ENCODE measurements around the gene JUP.
A peak's percentile ranks its signal among the peaks of the same experiment; 100 is the strongest.

Gene JUP

DNA sequence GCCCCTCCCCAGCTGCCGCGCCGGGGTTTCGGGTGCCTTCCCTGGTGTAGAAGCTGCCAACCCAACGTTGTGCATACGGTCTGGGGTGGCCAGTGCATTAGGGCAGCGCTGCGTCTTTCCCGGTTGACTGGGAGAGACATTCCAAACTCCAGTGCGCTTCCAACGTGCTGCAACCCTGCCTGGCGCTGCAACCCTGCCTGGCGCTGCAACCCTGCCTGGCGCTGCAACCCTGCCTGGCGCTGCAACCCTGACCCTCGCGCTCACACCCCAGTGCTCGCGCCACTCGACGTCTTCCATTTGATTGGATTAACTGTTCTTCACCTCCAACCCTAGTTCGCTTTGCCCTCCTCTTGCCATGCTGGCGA lies 51.6 kb downstream of the JUP start:
- TF ChIP-seq, protein P1, sequence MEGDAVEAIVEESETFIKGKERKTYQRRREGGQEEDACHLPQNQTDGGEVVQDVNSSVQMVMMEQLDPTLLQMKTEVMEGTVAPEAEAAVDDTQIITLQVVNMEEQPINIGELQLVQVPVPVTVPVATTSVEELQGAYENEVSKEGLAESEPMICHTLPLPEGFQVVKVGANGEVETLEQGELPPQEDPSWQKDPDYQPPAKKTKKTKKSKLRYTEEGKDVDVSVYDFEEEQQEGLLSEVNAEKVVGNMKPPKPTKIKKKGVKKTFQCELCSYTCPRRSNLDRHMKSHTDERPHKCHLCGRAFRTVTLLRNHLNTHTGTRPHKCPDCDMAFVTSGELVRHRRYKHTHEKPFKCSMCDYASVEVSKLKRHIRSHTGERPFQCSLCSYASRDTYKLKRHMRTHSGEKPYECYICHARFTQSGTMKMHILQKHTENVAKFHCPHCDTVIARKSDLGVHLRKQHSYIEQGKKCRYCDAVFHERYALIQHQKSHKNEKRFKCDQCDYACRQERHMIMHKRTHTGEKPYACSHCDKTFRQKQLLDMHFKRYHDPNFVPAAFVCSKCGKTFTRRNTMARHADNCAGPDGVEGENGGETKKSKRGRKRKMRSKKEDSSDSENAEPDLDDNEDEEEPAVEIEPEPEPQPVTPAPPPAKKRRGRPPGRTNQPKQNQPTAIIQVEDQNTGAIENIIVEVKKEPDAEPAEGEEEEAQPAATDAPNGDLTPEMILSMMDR (conservative IDR thresholded peaks at IDR 0.05; ENCODE audit: low read depth): no peak
- peak overlapping the region; percentile 43 for H3K27ac ChIP-seq
- ChIA-PET POLR2A (ENCODE audit: low non-redundant PET) (interaction anchor here (1.1 kb wide), 1 partner anchor 17 kb away, joined by 7 read pairs; no protein-coding TSS in a partner anchor), CTCF (interaction anchor here (0.7 to 1.3 kb wide), 2 partner anchors 39 to 52 kb away, joined by 4 to 7 read pairs; partner anchors contain the start of gene JUP)
- no peak for DNase-seq (ENCODE audit: low spot score)

DNA sequence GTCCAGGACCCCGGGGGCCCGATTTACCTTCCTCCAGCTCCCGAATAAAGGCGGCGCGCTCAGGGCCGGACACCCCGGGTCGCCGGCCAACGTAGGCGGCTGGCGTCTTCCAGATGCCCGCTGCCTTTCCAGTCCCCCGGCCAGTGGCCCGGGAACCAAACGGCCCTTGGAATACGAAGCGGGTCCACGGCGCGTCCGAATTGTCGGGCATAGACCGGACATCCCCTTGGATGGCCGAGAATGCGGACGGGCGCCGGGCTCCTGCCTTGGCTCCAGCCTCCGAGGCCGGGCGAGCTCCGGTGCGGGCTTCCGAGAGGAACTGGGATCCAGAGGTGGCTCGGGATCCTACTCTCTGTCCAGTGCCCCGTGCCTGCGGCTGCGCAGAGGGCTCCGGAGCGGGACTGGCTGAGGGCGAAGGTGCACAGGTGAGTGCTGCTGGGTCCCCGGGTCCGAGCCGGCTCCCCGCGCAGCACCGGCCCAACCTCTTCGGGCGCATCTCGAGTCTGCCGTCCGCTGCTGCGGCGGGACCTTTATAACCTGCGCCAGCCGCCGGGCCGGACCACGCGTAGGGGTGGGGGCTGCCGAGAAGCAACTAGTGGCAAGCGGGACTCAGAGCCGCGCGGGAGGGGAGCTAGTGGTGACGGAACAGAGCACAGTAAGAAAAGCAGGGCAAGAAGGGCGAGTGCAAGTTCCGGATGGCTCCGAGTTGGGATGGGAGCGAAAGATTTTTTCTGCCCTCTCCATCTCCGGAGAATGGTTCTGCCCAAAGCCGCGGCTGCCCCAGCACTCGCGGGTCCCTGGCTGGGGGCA lies 52.2 kb downstream of the JUP start, which contains the start of gene HAP1:
Gene HAP1, minus strand, starts transcription at position 505 of the 810 bp plus-strand sequence. Its CDS starts 9 bp downstream, at position 496.
- ChIA-PET POLR2A (ENCODE audit: low non-redundant PET) (interaction anchor here (1.0 to 1.1 kb wide), 2 partner anchors 17 to 52 kb away, joined by 3 to 7 read pairs; partner anchors contain the start of gene JUP), CTCF (interaction anchor here (1.3 kb wide), 1 partner anchor 38 kb away, joined by 7 read pairs; no protein-coding TSS in a partner anchor)
- DNase-seq (ENCODE audit: low spot score): peak; percentile 65
- TF ChIP-seq, protein P1 (conservative IDR thresholded peaks at IDR 0.05; ENCODE audit: low read depth): no peak
- peak within 1 kb of the TSS; percentile 43 for H3K27ac ChIP-seq

DNA sequence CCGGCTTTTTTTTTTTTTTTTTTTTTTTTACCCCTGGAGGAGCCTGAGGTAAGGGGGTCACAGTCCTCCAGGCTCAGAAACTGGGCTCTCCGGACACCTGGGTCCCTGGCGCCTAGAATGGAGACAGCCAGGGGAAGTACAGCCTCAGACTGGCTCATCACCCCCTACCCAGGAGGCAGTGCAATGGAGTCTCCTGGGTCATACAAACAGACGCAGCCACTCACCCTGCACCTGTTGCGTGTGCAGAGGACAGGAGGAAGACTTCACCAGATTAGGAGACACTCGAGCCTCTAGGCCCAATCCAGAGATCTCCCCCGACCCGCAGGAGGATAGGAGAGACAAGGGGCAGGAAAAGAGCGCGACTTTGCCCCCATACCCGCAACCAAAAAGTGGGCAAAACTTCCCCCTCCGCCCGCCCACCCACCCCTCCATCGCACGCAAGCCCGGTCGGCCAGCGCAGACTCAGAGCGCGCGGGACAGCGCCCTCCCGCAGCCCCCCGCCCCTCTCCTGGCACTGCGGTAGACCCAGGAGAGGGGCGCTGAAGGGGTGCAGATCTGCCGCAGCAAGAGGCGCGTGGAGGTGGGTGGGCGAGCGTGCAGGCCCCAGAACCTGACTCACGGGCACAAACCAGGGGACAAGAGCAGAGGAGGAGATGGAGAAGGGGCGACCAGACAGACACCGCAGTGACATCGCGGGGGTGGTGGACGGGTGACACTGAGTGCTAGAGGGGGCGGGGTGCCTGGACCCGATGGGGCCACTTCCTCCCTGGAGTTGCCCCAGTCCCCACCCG lies 53.0 kb downstream of the JUP start:
- TF ChIP-seq, protein P1 (conservative IDR thresholded peaks at IDR 0.05; ENCODE audit: low read depth): no peak
- ChIA-PET CTCF (interaction anchor here (0.6 to 1.3 kb wide), 2 partner anchors 38 to 78 kb away, joined by 3 to 7 read pairs; partner anchors contain the start of gene P3H4), POLR2A (ENCODE audit: low non-redundant PET) (interaction anchor here (1.0 to 1.1 kb wide), 2 partner anchors 16 to 53 kb away, joined by 3 to 7 read pairs; partner anchors contain the start of gene JUP)
- DNase-seq (ENCODE audit: low spot score): no peak
- H3K27ac ChIP-seq: no peak overlapping the region

DNA sequence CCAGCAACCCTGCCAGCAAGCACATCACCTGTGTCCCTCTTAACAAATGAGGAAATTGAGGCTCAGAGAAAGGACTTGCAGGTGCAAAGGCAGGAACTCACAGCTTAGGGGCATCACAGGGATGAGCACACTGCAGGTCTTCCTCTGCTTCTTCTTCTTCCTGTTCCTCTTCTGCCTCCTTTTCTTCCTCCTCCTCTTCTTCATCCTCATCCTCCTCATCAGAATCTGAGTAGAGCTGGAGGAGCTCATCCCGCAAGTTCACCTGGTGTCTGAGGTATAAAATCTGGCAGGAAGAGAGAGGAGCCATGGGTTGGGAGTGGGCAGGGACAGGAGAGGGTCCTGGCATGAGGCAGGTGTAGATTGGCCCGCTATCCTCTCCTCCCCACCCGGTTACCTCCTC lies 54.7 kb downstream of the JUP start:
- ChIA-PET POLR2A (ENCODE audit: low non-redundant PET) (no interaction called here), CTCF (interaction anchor here (0.6 to 0.9 kb wide), 3 partner anchors 23 to 69 kb away, joined by 3 to 5 read pairs (median 4); no protein-coding TSS in a partner anchor)
- TF ChIP-seq, protein P1 (conservative IDR thresholded peaks at IDR 0.05; ENCODE audit: low read depth): no peak
- no peak overlapping the region for H3K27ac ChIP-seq
- DNase-seq (ENCODE audit: low spot score): no peak

DNA sequence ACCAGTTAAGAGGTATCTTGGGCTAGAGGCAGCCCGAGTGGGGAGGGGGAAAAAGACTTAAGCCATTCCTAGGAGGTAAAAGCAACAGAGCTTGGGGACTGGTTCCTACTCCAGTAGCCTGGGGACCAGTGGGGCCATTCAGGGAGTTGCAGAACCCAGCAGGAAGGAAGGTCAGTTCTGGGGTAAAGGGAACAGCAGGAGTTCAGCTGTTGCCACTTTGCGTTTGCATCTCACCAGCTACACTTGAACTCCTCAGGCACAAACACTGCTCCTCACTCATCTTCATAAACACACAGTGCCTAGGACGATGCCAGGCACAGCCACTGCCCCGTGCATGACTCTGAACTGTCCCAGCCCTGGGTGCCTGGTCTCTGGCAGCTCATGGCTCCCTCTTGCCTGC lies 56.0 kb downstream of the JUP start:
- ChIA-PET POLR2A (ENCODE audit: low non-redundant PET) (interaction anchor here (0.6 kb wide), 1 partner anchor 665 kb away, joined by 3 read pairs; no protein-coding TSS in a partner anchor), CTCF (no interaction called here)
- TF ChIP-seq, protein P1 (conservative IDR thresholded peaks at IDR 0.05; ENCODE audit: low read depth): no peak
- no peak for DNase-seq (ENCODE audit: low spot score)
- no peak overlapping the region for H3K27ac ChIP-seq

DNA sequence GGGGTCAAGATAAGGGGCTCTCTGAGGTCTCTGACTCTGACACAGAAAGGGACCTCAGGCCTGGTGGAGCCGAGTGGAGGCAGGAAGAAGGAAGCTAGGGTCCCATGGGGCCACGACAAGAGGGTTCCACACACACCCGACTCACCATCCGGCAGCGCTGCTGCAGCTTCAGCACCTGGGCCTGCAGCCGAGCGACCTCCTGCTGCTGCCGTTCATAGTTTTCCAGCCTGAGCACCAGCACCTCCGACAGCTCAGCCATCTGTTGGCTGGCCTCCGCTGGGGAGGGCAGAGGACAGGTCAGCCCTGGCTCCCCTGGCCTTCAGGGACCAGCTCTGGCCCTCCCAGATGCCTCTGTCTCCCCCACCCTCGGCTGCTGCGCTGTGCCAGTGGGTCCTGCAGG lies 58.5 kb downstream of the JUP start:
- POLR2A ChIA-PET (ENCODE audit: low non-redundant PET): no interaction called here

More for the DNA sequence above, 58.5 kb downstream of the JUP start:
- peak overlapping the region; percentile 74 for H3K27ac ChIP-seq
- no peak for DNase-seq (ENCODE audit: low spot score)
- CTCF ChIA-PET: interaction anchor here (0.5 kb wide), 1 partner anchor 14 kb away, joined by 4 read pairs; no protein-coding TSS in a partner anchor
- TF ChIP-seq, protein P1 (conservative IDR thresholded peaks at IDR 0.05; ENCODE audit: low read depth): no peak
